ENCODE measurements around the gene BMPR1A. TPM values are rescaled to one million over a fixed set of nuclear protein-coding genes. Genes with fewer than 3 reads are reported as not detected.

BMPR1A gene
- total and polyA plus RNA-seq, 9 of the 15 experiments (the other 6 are each of a cell fraction or from before 2014, with no cell fraction given), result 1.6 to 17.5 (median 9.1) TPM

- no peak for TF ChIP-seq HEY1 (CRISPR knock-in tag; IDR thresholded peaks at IDR 0.05; ENCODE audit: borderline replicate concordance)
- TF ChIP-seq, protein P1, sequence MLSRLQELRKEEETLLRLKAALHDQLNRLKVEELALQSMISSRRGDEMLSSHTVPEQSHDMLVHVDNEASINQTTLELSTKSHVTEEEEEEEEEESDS (CRISPR knock-in tag; IDR thresholded peaks at IDR 0.05), result no peak
- no peak for TF ChIP-seq MAFG (tag; conservative IDR thresholded peaks at IDR 0.05)
- no peak for TF ChIP-seq NR2C2 (CRISPR knock-in tag; IDR thresholded peaks at IDR 0.05)
- no peak for TF ChIP-seq NR2C2 (tag; IDR thresholded peaks at IDR 0.05)
- no peak for TF ChIP-seq ZNF780A (CRISPR knock-in tag; IDR thresholded peaks at IDR 0.05)
- no peak for TF ChIP-seq THRAP3 (IDR thresholded peaks at IDR 0.05; ENCODE audit: borderline replicate concordance)
- TF ChIP-seq PYGO2 (tag; IDR thresholded peaks at IDR 0.05), result no peak
- TF ChIP-seq BHLHE40 (IDR thresholded peaks at IDR 0.05; ENCODE audit: low read length), result peak; percentile 47
- TF ChIP-seq ZBTB9 (CRISPR knock-in tag; IDR thresholded peaks at IDR 0.05), result no peak
- no peak for TF ChIP-seq ZNF57 (CRISPR knock-in tag; IDR thresholded peaks at IDR 0.05)
- TF ChIP-seq GTF2E2 (tag; IDR thresholded peaks at IDR 0.05), result no peak
- TF ChIP-seq ZNF609 (CRISPR knock-in tag; IDR thresholded peaks at IDR 0.05; ENCODE audit: borderline replicate concordance), result no peak
- TF ChIP-seq MCM2 (IDR thresholded peaks at IDR 0.05; ENCODE audit: low read depth), result no peak
- TF ChIP-seq, protein P2, sequence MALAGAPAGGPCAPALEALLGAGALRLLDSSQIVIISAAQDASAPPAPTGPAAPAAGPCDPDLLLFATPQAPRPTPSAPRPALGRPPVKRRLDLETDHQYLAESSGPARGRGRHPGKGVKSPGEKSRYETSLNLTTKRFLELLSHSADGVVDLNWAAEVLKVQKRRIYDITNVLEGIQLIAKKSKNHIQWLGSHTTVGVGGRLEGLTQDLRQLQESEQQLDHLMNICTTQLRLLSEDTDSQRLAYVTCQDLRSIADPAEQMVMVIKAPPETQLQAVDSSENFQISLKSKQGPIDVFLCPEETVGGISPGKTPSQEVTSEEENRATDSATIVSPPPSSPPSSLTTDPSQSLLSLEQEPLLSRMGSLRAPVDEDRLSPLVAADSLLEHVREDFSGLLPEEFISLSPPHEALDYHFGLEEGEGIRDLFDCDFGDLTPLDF (CRISPR knock-in tag; IDR thresholded peaks at IDR 0.05), result no peak
- no peak for TF ChIP-seq MCM7 (IDR thresholded peaks at IDR 0.05)
- TF ChIP-seq ZNF124 (CRISPR knock-in tag; IDR thresholded peaks at IDR 0.05), result no peak
- TF ChIP-seq RBM15 (IDR thresholded peaks at IDR 0.05; ENCODE audit: insufficient read depth, low read length), result no peak
Observed at GRCh38 chr10:86775056-86775869, 18.8 kb downstream of the BMPR1A start (continued).

Data from K562 (cell line).